Activated T-helper 2 cell treated with anti-CD3 and anti-CD28 coated beads, Interferon-gamma antibody, Interleukin-2, Interleukin-4, amounts not matched to agents 10 μg/mL and 5 μg/mL and 100 μg/mL, durations not matched to agents 14 hours and 24 hours and 36 hours (primary cell): ENCODE data around the gene SMOC2. TPM values are rescaled to one million over a fixed set of nuclear protein-coding genes. Genes with fewer than 3 reads are reported as not detected.

Experiments
- DNase-seq: peaks from one replicate; pipeline ENCODE4 v3.0.0; 2021; ENCODE audit warnings: low spot score
- H3K27ac Mint-ChIP-seq: one replicate; pipeline ENCODE4 v1.8.0; 2021; ENCODE audit warnings: mixed read lengths
- H3K27me3 Mint-ChIP-seq: one replicate; pipeline ENCODE4 v1.8.0; 2021; ENCODE audit warnings: low read depth, mixed read lengths
- H3K36me3 Mint-ChIP-seq: one replicate; pipeline ENCODE4 v1.8.0; 2021; ENCODE audit warnings: low read depth, mixed read lengths
- H3K4me1 Mint-ChIP-seq: one replicate; pipeline ENCODE4 v1.8.0; 2021; ENCODE audit warnings: low read depth, mixed read lengths
- H3K4me3 Mint-ChIP-seq: one replicate; pipeline ENCODE4 v1.8.0; 2021; ENCODE audit warnings: low read depth, mild to moderate bottlenecking, moderate library complexity, mixed read lengths
- H3K9me3 Mint-ChIP-seq: one replicate; pipeline ENCODE4 v1.8.0; 2021; ENCODE audit warnings: mixed read lengths
- intact Hi-C: fragments of 100-400 bp; cut with micrococcal nuclease; formaldehyde crosslinking; loops from one replicate; pipeline ENCODE4 v1.15.1; 2023
- total RNA-seq: library from RNA; stranded (reverse); gene quantifications from 2 replicates; pipeline ENCODE4 v1.2.3, GENCODE V29; 2022

Gene SMOC2
- total RNA-seq, 1 donor from 2014 or later: not detected

DNA sequence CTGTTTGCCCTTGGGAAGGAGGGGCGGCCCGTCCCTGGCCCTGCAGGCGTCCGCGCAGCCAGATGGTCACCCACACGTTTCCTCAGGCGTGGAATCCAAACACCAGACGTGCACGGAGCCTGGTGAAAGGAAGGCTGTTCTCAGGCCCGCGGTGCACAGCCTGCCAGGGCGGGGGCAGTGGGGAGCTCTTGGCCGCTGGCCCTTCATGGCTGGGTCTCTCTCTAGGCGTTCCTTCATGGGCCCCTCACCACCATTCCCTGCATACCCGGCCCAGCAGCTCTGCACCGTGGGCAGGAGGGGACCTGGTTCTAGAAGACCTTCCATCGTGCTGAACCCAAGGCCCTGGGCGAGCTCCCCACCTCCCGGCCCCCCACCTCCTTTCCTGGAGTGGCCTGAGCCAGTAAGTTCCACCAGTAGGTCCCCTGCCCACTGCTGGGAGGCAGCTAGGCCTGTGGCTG, 30.4 kb upstream of the SMOC2 start:
- Mint-ChIP-seq H3K27me3 (no peaks in the 10 kb centered on the region), H3K36me3 (no peaks in the 10 kb centered on the region), H3K4me1 (no peaks in the 10 kb centered on the region), H3K4me3 (no peak overlapping the region), H3K27ac (no peak overlapping the region), H3K9me3 (no peaks in the 10 kb centered on the region)
- DNase-seq: no peak
- intact Hi-C loops: no loop called here

DNA sequence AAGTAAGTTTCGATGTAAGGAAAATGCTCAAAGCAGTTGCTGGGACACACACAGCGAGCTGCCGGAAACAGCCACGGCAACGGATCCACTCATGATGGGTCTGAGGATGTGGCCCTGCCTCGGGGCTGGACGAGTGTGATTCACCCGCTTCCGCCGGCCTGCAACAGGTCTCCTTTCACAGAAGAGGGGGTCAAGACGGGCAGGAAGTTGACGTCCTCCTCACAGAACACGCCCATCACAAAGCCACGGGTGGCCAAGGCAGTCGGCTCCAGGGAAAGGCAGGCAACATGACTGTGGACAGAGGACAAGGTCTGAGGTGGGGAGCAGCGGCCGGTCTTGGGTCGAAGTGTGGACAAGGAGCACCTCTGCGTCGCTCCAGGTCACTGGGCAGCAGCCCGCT, 29.9 kb upstream of the SMOC2 start:
- no peak for DNase-seq
- intact Hi-C loops: no loop called here
- Mint-ChIP-seq H3K36me3 (no peaks in the 10 kb centered on the region), H3K27me3 (no peaks in the 10 kb centered on the region), H3K27ac (no peak overlapping the region), H3K4me3 (no peak overlapping the region), H3K4me1 (no peaks in the 10 kb centered on the region), H3K9me3 (no peaks in the 10 kb centered on the region)

DNA sequence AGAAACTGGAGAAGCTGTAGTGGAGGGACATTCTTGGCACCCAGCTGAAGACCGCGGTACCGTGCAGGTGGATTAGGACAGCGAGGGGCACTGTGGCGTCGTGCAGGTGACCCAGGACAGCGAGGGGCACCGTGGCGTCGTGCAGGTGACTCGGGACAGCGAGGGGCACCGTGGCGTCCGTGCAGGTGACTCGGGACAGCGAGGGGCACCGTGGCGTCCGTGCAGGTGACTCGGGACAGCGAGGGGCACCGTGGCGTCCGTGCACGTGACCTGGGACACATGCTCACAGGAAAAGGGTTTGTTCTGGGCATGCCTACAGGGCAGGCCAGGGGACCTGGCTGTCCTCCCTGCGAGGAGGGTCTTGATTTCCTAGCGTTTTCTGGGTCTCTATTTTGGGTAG, 29.2 kb upstream of the SMOC2 start:
- Mint-ChIP-seq H3K9me3 (no peaks in the 10 kb centered on the region), H3K27ac (no peak overlapping the region), H3K27me3 (no peaks in the 10 kb centered on the region), H3K4me3 (no peak overlapping the region), H3K4me1 (no peaks in the 10 kb centered on the region), H3K36me3 (no peaks in the 10 kb centered on the region)
- intact Hi-C loops: no loop called here
- DNase-seq: no peak

DNA sequence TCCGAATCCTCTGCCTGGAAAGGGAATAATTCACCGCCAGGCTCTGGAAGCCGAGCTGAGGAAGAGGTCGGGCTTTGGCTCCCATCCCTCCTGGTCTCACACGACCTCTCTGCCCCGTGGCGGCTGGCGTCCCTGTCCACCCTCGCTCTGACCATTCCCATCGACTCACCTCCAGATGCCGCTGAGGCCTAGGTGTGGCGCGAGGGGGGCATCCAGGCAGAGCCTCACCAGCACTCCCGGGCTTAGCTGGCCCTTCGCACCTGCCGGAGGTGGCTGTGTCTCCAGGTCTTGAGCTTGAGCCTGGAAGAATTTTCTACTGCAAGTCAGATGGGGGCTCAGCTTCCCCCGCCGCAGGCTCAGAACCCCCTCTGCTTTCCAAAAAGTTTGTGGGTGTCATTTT, 28.5 kb upstream of the SMOC2 start:
- H3K36me3 Mint-ChIP-seq: no peaks in the 10 kb centered on the region
- intact Hi-C loops: no loop called here
- no peaks in the 10 kb centered on the region for H3K9me3 Mint-ChIP-seq
- no peak overlapping the region for H3K27ac Mint-ChIP-seq
- H3K4me3 Mint-ChIP-seq: no peak overlapping the region
- DNase-seq: no peak
- H3K27me3 Mint-ChIP-seq: no peaks in the 10 kb centered on the region
- no peaks in the 10 kb centered on the region for H3K4me1 Mint-ChIP-seq

DNA sequence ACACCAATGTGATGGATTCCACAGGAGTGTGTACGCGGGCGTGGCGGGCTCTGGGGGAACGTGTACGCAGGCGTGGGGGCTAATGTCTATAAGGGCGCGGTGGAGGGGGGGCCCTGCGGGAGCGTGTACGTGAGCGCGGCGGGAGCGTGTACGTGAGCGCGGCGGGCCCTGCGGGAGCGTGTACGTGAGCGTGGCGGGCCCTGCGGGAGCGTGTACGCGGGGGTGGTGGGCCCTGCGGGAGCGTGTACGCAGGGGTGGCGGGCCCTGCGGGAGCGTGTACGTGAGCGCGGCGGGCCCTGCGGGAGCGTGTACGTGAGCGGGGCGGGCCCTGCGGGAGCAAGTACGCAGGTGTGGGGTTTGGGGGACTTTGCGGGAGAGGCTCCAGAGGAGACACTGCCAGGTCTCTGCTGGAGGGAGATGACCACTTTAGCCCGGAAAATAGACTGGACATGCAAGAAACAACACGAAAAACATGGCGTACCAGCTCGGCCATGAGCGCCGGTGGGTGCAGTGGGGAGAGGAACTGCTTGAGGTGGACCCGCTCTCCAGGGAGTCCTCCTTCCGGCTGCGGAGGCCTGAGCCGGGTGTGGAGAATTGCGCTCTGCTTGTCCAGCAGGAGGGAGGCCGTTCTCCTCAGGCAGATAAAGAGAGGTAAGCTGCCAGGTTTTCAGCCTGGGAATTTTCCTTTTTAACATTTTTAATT, 27.8 kb upstream of the SMOC2 start:
- H3K4me1 Mint-ChIP-seq: no peaks in the 10 kb centered on the region
- H3K27me3 Mint-ChIP-seq: no peaks in the 10 kb centered on the region
- DNase-seq: no peak
- intact Hi-C loops: no loop called here
- H3K27ac Mint-ChIP-seq: no peak overlapping the region
- no peaks in the 10 kb centered on the region for H3K36me3 Mint-ChIP-seq
- H3K9me3 Mint-ChIP-seq: no peaks in the 10 kb centered on the region
- H3K4me3 Mint-ChIP-seq: no peak overlapping the region

DNA sequence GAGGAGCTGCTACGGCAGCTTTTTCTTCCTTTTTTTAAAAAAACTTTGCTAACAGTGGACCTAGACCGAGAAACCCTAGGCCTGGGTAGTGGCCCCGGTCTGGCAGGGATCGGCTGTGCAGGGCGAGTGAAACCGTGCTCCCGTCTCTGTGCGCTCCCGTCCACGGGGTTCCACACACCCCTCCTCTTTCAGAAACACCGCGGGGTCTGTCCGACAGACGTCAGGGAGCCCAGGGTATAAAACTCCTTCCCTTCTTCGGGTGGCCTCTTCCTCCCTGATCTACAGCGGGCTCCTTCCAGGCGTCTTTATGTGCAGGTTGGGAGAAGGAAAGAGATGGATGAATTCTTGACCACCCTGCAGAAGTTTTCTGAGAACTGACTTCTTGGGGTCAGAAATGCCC, 27.1 kb upstream of the SMOC2 start:
- DNase-seq: no peak
- no peak overlapping the region for H3K4me3 Mint-ChIP-seq
- no peaks in the 10 kb centered on the region for H3K4me1 Mint-ChIP-seq
- no peaks in the 10 kb centered on the region for H3K27me3 Mint-ChIP-seq
- intact Hi-C loops: no loop called here
- H3K9me3 Mint-ChIP-seq: no peaks in the 10 kb centered on the region
- H3K27ac Mint-ChIP-seq: no peak overlapping the region
- H3K36me3 Mint-ChIP-seq: no peaks in the 10 kb centered on the region

DNA sequence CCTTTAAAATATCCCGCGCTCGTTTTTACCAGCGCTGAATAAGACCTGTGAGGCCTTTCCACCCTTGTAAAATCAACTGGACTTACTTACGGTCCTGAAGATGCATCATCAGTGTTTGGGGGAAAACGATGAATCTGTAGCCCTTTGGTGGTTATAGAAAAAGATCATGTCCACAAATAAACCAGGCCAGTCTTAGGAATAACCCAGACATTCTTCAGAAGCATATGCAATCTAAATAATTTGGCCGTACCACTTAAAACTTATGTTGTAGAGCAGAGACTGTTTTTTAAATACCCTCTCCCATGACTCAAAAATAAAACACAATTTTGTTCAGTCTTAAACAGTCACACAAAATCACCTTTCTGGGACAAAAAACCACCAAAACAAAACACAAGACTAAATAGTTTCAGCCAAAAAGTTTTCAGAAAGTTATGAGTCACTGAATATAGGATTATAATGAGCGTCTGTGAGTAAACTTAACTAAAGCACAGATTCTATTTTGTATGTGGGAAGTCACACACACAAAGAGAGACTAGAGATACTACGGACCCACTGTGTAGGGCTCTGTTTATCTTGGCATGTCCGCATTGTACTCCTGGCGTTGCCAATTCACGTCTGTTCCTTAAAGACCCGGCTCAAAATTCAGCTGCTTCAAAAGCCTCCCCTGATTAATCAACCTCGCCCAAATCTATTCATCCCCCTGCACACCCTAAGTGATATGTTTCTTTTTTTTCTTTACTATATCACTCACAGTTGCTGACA, 26.5 kb upstream of the SMOC2 start:
- no peaks in the 10 kb centered on the region for H3K36me3 Mint-ChIP-seq

DNA sequence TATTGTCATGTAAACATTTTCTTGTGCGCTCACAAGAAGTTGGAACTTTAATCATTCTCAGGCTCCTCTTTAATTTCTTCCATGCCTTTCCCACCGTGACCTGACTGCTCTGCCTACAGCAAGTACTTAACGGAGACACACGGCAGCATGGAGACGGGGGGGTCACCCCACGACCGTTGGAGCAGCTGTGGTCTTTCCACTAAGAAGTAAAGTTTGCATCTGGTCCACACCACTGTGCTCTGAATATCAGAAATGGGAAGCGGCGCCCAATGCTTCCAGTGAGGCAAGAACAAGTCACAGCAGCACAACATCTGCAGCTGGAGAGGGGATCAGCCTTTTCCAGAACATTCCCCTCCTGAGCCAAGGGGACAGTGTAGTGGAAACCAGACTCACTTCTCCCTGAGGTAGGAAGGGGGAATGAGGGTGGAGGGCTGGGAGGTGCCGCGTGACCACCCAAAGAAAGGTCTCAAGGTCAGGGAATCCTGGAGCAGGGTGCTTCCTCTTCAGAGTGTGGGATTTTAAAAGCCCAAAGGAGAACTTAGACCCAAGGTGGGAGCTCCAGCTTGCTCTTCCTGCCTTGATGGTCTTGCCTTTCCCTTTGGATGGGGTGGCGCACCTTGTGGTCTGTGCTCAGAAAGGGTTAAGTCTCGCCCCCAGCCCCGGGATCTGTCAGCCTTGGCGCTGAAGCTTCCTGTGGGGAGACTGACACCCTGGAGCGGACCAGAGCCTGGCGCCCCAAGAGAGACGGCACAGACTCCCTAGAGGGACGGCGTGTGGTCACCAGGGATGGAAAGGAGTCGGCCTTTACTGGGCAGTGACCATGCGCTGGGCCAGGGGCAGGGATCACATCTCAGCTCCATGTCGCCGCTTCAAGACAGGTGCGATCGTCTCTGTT, 25.6 kb upstream of the SMOC2 start:
- intact Hi-C loops: no loop called here
- Mint-ChIP-seq H3K27ac (no peak overlapping the region), H3K4me1 (no peaks in the 10 kb centered on the region), H3K27me3 (no peaks in the 10 kb centered on the region), H3K36me3 (no peaks in the 10 kb centered on the region), H3K9me3 (no peaks in the 10 kb centered on the region), H3K4me3 (no peak overlapping the region)
- no peak for DNase-seq

More for the DNA sequence above, 26.5 kb upstream of the SMOC2 start:
- intact Hi-C loops: no loop called here
- no peaks in the 10 kb centered on the region for H3K9me3 Mint-ChIP-seq
- H3K4me1 Mint-ChIP-seq: no peaks in the 10 kb centered on the region
- H3K4me3 Mint-ChIP-seq: no peak overlapping the region
- no peak overlapping the region for H3K27ac Mint-ChIP-seq
- DNase-seq: no peak
- no peaks in the 10 kb centered on the region for H3K27me3 Mint-ChIP-seq

DNA sequence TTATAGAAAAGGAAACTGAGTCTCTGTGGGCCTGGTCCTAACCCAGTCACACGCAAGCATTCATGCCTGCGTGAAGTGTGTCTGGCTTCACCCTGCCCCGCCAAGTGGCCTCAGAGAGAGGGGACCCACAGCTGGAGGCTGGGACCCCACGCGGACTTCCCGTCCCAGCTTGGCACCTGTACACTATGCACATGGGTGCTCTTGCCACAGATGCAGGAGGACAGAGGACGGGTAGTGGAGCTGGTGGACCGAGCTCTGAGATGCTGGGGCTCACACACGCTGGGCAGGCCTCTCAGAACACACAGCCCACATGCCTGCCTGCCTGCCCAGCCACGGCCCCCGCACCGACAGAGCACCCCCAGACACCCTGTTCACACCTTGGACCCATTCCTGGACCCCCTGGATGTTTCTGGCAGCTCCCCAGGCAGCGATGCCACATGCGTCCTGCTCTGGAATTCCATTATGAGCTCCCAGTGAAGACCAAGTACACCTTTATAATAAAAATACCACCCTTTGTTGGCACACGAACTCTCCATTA, 24.9 kb upstream of the SMOC2 start:
- no peak for DNase-seq
- Mint-ChIP-seq H3K4me3 (no peak overlapping the region), H3K27me3 (no peaks in the 10 kb centered on the region), H3K4me1 (no peaks in the 10 kb centered on the region), H3K36me3 (no peaks in the 10 kb centered on the region), H3K27ac (no peak overlapping the region), H3K9me3 (no peaks in the 10 kb centered on the region)
- intact Hi-C loops: no loop called here

DNA sequence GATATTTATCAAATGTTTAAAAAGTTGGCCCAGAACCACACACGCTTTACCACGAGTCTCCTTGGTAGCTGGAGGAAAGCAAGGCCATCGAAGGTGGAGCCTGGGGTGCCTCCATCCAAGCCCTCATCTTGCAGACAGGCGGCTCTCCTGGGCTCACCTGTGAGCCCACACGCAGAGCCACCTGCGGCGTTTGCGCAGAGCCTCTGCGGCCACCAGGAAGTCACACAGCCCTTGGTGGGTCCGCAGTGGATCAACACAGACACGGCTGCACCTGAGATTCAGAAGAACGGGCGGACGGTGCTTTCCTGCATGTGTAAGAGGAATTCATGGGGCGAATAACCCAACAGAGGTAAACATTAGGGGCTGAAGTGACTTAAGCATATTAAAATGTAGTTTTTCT, 24.5 kb upstream of the SMOC2 start:
- Mint-ChIP-seq H3K4me1 (no peaks in the 10 kb centered on the region), H3K27ac (no peak overlapping the region), H3K9me3 (no peaks in the 10 kb centered on the region), H3K36me3 (no peaks in the 10 kb centered on the region), H3K4me3 (no peak overlapping the region), H3K27me3 (no peaks in the 10 kb centered on the region)
- no peak for DNase-seq
- intact Hi-C loops: no loop called here

DNA sequence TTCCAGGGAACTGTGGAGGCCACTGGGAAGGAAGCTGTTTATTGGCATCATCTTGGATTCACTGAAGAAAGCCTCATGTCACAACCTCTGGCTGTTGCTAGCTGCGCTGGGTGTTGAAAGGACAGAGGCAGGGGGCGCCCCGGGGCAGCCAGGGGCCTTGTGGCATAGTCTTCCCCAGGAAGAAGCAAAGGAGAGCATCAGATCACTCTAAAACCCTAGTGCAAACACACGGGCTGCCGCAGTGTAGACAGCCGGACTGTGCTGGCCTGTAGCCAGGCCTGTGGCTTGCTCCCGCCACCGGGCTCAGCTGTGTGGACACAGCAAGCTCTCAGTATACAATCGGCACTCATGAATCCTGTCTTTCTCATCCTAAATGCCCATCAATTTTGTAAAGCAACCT, 23.8 kb upstream of the SMOC2 start:
- no peak for DNase-seq
- intact Hi-C loops: no loop called here
- Mint-ChIP-seq H3K9me3 (no peaks in the 10 kb centered on the region), H3K4me3 (no peak overlapping the region), H3K36me3 (no peaks in the 10 kb centered on the region), H3K27ac (no peak overlapping the region), H3K27me3 (no peaks in the 10 kb centered on the region), H3K4me1 (no peaks in the 10 kb centered on the region)

DNA sequence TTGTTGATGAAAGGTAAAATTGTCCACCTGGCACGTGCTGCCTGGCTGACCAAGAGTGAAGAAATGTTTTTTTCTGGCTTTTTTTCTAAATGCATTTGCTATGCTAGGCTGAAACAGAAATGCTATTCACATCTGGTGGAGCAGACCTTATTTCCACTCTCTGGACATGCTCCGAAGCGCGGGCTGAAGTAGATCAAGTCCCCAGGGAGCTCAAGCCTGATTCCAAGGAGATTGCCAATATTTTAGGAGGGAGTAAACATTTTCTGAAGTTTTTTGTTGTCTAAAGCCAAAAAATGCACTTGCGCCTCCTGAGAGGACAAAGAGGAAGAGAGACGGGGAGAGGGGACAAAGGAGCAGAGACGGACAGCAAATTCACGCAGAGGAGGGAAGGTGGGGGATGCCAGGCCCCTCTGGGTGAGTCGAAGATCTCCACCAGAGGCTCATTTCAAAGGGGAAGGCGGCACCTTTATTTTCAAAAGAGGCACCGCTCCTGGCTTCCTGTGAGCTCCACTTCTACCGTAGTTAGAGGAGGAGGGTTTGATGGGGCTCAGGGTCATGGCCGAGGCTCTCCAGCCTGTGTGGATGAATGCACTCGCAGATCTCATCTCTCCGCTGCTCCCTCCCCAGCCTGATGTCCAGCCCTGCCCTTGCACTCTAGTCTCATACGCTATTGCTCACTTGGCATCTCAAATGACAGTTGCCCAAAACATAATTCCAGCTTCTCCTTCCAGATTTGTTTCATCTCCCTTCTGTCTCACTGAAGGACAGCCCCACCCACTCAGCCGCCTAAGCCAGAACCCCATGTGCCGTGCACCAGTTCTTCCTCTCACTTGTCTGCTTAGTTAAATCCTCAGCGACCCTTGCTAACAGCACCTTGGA, 23.1 kb upstream of the SMOC2 start:
- no peaks in the 10 kb centered on the region for H3K9me3 Mint-ChIP-seq
- H3K4me3 Mint-ChIP-seq: no peak overlapping the region
- H3K4me1 Mint-ChIP-seq: no peaks in the 10 kb centered on the region
- intact Hi-C loops: no loop called here
- H3K36me3 Mint-ChIP-seq: no peaks in the 10 kb centered on the region
- H3K27ac Mint-ChIP-seq: no peak overlapping the region
- no peaks in the 10 kb centered on the region for H3K27me3 Mint-ChIP-seq
- DNase-seq: no peak
